HG02678 (cell line): ENCODE measurements around the gene LMTK2.

Experiments used
- ATAC-seq: cut with Tn5 transposase; IDR thresholded peaks from one replicate; pipeline ENCODE4 v1.9.1; 2021; ENCODE audit warnings: mild to moderate bottlenecking, moderate library complexity; ENCODE audit not compliant: unreplicated experiment

LMTK2 gene

DNA sequence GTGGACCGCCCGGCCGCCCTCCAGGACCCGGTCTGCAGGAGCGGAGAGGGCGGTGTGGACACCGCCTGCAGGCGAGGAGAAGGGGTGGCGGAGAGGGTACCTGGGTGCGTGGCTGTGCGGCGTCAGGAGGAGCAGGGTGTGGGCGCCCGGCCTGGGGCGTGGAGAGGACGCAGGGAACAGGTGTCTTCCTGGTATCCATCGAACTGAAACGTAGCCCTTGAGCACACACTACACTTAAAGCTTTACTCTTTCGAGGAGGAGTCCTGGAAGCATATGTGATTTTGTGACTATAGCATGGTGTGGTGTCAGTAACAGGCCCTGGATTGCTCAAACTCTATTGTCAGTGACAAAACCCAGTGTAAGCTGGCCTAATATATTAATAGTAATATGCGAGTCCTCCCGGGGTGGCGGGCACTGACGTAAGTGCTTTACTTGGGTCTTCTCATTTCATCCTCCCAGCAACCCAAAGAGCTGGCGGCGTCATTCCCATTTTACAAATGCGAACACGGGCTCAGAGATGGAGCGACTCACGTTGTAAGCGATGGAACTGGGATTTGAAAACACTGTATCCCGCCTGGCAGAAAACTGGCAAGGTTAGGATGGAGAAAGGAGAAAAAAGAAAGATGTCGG, 145.9 kb downstream of the LMTK2 start:
- peak; percentile 31 for ATAC-seq

DNA sequence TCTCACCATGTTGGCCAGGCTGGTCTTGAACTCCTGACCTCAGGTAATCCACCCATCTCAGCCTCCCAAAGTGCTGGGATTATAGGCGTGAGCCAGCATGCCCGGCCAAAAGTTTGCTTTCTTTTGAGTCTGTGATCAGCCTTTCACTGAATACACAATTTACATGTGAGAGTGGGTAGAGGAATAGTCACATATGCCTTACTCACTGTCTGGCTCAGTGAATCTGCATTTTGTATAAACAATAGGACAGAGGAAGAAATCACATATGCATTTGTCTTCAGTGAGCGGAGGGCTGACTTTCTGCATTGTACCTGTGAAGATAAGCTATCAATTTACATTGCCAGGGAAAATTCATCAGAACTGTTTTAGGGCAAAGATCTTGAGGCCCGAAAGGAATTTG, 147.9 kb downstream of the LMTK2 start:
- ATAC-seq, result no peak

DNA sequence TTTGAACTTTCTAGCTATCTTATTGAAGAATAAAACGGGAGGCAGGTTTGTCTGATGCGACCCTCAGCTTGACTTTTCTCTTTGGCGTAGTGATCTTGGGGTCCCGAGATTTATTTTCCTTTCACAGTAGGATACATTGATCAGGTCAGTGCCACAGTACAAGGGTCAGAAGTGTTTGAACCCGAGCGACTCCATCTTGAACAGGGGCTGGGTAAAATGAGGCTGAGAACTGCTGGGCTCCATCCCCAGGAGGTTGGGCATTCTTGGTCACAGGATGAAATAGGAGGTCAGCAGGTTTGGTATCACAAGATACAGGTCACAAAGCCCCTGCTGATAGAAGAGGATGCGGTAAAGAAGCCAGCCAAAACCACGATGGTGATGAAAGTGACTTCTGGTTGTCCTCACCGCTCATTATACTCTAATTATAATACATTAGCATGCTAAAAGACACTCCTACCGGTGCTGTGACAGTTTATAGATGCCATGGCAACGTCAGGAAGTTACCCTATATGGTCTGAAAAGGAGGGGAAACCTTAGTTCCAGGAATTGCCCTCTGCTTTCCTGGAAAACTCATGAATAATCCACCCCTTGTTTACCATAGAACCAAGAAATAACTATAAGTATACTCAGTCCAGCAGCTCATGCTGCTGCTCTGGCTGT, 148.4 kb downstream of the LMTK2 start:
- ATAC-seq, result no peak

DNA sequence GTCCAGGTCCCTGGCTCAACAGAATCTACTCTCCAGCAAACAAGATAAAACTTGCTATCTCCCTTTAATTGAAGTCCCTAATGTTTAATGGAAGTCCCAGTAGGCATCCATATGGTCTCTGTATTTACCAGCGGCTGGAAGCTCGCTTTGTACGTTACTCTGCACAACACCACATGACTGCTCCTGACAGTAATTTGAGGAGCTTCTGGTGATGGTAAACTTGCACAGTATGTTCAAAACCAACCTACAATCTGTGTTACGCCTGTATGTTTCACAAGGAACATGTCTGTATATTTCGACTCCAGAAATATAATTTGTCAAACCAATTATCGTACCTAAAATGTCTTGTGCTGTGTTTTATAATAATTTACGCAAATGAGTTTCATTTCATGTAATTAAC, 149.8 kb downstream of the LMTK2 start:
- no peak for ATAC-seq

DNA sequence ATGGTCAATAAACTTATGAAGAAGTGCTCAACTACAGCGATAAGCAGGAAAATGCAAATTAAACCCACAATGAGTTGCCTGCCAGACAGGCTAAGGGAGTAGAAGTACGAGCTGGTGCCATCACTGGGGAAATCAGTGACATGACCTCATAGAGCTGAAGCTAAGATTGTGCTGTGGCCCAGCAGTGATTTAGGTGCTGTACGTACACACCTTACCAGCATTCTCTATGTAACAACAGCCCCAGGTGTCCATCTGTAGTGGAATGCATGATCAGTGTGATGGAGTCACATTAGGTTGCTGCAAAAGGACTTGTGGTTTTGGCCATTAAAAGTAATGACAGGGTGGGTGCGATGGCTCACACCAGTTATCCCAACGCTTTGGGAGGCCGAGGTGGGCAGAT, 151.0 kb downstream of the LMTK2 start:
- no peak for ATAC-seq
